HK-2 (cell line): ENCODE results near the gene ADARB1.
"Not testable (repeated sequence)": the region's sequence is repeated elsewhere in the genome, so short reads cannot be mapped to it uniquely, and the experiment has no call there.

Experiments used
- DNase-seq: peaks from one replicate; pipeline ENCODE4 v3.0.0-alpha.2; 2018; ENCODE audit not compliant: unreplicated experiment

The ADARB1 gene

GRCh38 chr21:45134279-45135076 is 60.1 kb downstream of the ADARB1 start:
- no peak for DNase-seq

- no peak for DNase-seq
Observed at GRCh38 chr21:45135122-45135521, 60.7 kb downstream of the ADARB1 start.

GRCh38 chr21:45135868-45136267 is 61.5 kb downstream of the ADARB1 start:
- no peak for DNase-seq

GRCh38 chr21:45136500-45136899 is 62.1 kb downstream of the ADARB1 start:
- no peak for DNase-seq

GRCh38 chr21:45136927-45137611 is 62.7 kb downstream of the ADARB1 start:
- peak; percentile 63 for DNase-seq

- no peak for DNase-seq
Observed at GRCh38 chr21:45137612-45137937, 63.2 kb downstream of the ADARB1 start.

- DNase-seq, result peak; percentile 27
Observed at GRCh38 chr21:45138199-45139002, 64.0 kb downstream of the ADARB1 start.

GRCh38 chr21:45139003-45139360 is 64.6 kb downstream of the ADARB1 start:
- not testable (repeated sequence) for DNase-seq

GRCh38 chr21:45139473-45139872 is 65.1 kb downstream of the ADARB1 start:
- no peak for DNase-seq

GRCh38 chr21:45140346-45140940 is 66.1 kb downstream of the ADARB1 start:
- peak; percentile 75 for DNase-seq

GRCh38 chr21:45140944-45141343 is 66.6 kb downstream of the ADARB1 start:
- not testable (repeated sequence) for DNase-seq

- no peak for DNase-seq
Observed at GRCh38 chr21:45141507-45141906, 67.1 kb downstream of the ADARB1 start.

- peak; percentile 33 for DNase-seq
Observed at GRCh38 chr21:45142469-45143308, 68.3 kb downstream of the ADARB1 start.

- no peak for DNase-seq
Observed at GRCh38 chr21:45143855-45144254, 69.5 kb downstream of the ADARB1 start.

- no peak for DNase-seq
Observed at GRCh38 chr21:45145146-45145545, 70.8 kb downstream of the ADARB1 start.

GRCh38 chr21:45145846-45146245 is 71.5 kb downstream of the ADARB1 start:
- DNase-seq, result not testable (repeated sequence)

GRCh38 chr21:45146306-45146705 is 71.9 kb downstream of the ADARB1 start:
- no peak for DNase-seq

- DNase-seq, result no peak
Observed at GRCh38 chr21:45146801-45147200, 72.4 kb downstream of the ADARB1 start.

- no peak for DNase-seq
Observed at GRCh38 chr21:45147473-45148315, 73.3 kb downstream of the ADARB1 start.

GRCh38 chr21:45148316-45148990 is 74.1 kb downstream of the ADARB1 start:
- DNase-seq, result no peak
